DOHH2 (cell line): ENCODE data around the gene BTBD1.
"Not testable (repeated sequence)": the region's sequence is repeated elsewhere in the genome, so short reads cannot be mapped to it uniquely, and the experiment has no call there.

Source experiments
- EZH2phosphoT487 ChIP-seq: fragments of 200-600 bp; sonication (generic); IDR thresholded peaks from 2 replicates; pipeline ENCODE4 v1.6.1; 2017; ENCODE audit warnings: borderline replicate concordance, mild to moderate bottlenecking, antibody characterized with exemption, low read length, moderate library complexity, mixed read lengths
- TF ChIP-seq, protein P1 (sequence below): fragments of 200-600 bp; sonication (generic); IDR thresholded peaks from one replicate; pipeline ENCODE4 v1.5.1; 2014; ENCODE audit warnings: antibody characterized with exemption, mild to moderate bottlenecking, low read depth, low read length; ENCODE audit not compliant: poor library complexity, severe bottlenecking

DNA sequence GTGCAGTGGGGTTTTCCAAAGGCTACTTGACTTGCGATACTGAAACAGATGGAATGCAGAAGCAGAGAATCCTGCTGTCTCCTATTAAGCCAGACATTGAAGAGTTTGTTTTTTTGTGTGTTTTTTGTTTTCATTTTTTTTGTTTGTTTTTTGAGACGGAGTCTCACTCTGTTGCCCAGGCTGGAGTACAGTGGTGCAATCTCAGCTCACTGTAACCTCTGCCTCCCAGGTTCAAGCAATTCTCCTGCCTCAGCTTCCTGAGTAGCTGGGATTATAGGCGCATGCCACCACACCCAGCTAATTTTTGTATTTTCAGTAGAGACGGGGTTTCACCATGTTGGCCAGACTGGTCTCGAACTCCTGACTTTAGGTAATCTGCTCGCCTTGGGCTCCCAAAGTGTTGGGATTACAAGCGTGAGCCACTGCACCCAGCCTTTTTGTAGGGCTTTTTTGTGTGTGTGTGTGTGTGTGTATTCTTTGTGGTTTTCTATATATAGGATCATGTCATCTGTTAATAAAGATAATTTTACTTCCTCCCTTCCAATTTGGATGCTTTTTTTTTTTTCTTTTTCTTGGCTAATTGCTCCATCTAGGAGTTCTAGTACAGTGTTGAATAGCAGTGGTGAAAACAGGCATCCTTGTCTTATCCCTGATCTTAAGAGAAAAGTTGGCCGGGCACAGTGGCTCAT is 19.0 kb upstream of the BTBD1 start:
- TF ChIP-seq EZH2phosphoT487: not testable (repeated sequence)
- TF ChIP-seq, protein P1, sequence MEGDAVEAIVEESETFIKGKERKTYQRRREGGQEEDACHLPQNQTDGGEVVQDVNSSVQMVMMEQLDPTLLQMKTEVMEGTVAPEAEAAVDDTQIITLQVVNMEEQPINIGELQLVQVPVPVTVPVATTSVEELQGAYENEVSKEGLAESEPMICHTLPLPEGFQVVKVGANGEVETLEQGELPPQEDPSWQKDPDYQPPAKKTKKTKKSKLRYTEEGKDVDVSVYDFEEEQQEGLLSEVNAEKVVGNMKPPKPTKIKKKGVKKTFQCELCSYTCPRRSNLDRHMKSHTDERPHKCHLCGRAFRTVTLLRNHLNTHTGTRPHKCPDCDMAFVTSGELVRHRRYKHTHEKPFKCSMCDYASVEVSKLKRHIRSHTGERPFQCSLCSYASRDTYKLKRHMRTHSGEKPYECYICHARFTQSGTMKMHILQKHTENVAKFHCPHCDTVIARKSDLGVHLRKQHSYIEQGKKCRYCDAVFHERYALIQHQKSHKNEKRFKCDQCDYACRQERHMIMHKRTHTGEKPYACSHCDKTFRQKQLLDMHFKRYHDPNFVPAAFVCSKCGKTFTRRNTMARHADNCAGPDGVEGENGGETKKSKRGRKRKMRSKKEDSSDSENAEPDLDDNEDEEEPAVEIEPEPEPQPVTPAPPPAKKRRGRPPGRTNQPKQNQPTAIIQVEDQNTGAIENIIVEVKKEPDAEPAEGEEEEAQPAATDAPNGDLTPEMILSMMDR: not testable (repeated sequence)
